ENCODE results near the gene SLC6A13. TPM values are rescaled to one million over a fixed set of nuclear protein-coding genes. Genes with fewer than 3 reads are reported as not detected.
A peak's percentile ranks its signal among the peaks of the same experiment; 100 is the strongest.

SLC6A13 gene
- total RNA-seq, 1 experiment from 2014 or later = not detected

DNA sequence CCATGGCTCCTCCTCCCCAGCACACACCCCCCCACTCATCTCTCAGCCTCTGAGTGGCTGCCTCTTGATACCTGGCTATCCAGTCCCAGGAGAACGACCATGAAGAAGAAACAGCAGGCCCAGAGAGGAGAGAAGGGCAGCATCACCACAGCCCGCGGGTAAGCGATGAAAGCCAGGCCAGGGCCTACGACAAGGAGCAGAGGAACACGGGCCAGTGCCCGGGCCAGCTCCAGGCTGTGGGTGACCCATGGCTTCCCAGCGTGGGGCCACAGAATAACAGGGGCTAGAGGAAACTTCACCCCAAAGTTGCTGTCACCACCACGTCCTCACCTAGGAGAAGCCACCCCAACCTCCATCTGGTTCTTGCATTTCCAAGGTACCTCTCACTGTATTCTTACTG is 38.3 kb downstream of the SLC6A13 start:
- Histone ChIP-seq H3K56ac (ENCODE audit: insufficient read length, low read depth, low read length) (no peak overlapping the region), H2AFZ (ENCODE audit: low read length) (no peak overlapping the region), H2AK5ac (ENCODE audit: insufficient read length, low read length) (no peak overlapping the region), H2BK5ac (ENCODE audit: insufficient read length, low read length) (no peak overlapping the region), H3K9ac (ENCODE audit: extremely low read depth, insufficient read length, low read length) (no peak overlapping the region), H3K79me2 (ENCODE audit: insufficient read depth, low read length) (no peaks in the 10 kb centered on the region), H3K4ac (ENCODE audit: low read depth, low read length) (no peak overlapping the region), H3K4me2 (ENCODE audit: insufficient read depth, insufficient read length, low read length) (no peak overlapping the region), H3T11ph (ENCODE audit: low read length) (no peak overlapping the region), H2BK20ac (ENCODE audit: low read depth, low read length, poor library complexity, severe bottlenecking) (no peak overlapping the region), H4K20me1 (ENCODE audit: control insufficient read depth, insufficient read depth, insufficient read length) (no peaks in the 10 kb centered on the region), H2BK120ac (ENCODE audit: low read depth, low read length, poor library complexity, severe bottlenecking) (no peak overlapping the region), H4K8ac (replicated peaks; ENCODE audit: insufficient read length, low read depth, low read length) (no peak overlapping the region), H3K9me3 (ENCODE audit: control insufficient read depth, low read depth, low read length) (no peaks in the 10 kb centered on the region), H3K23me2 (ENCODE audit: insufficient read length, low read depth, low read length, poor library complexity, severe bottlenecking) (peaks cover 3% of the 10 kb centered on the region), H3K23ac (ENCODE audit: insufficient read length, low read depth, low read length) (no peak overlapping the region), H2BK15ac (ENCODE audit: low read depth, low read length) (no peak overlapping the region), H3K18ac (ENCODE audit: insufficient read length, low read depth, low read length) (no peak overlapping the region), H3K4me1 (ENCODE audit: insufficient read depth, low read length) (no peaks in the 10 kb centered on the region), H3K14ac (ENCODE audit: insufficient read depth, low read length) (no peak overlapping the region; the same call in 1 of the 2 replicates), H4K91ac (ENCODE audit: insufficient read length, low read depth, low read length) (no peak overlapping the region), H3K27me3 (ENCODE audit: insufficient read depth, low read length) (no peaks in the 10 kb centered on the region), H3K79me1 (ENCODE audit: insufficient read depth, low read depth, low read length, poor library complexity, severe bottlenecking) (no peaks in the 10 kb centered on the region), H2BK12ac (ENCODE audit: insufficient read length, low read depth, low read length) (no peak overlapping the region), H3K27ac (ENCODE audit: insufficient read length, low read depth, low read length) (no peak overlapping the region), H4K5ac (ENCODE audit: insufficient read length, low read depth, low read length) (no peak overlapping the region)
- H3K36me3 Mint-ChIP-seq (ENCODE audit: insufficient read depth in 1 of 3, low read depth in 3 of 3) = no peaks in the 10 kb centered on the region
- no peak overlapping the region for H3K27ac Mint-ChIP-seq
- H3K9me3 Mint-ChIP-seq = no peaks in the 10 kb centered on the region
- TF ChIP-seq, protein P1, sequence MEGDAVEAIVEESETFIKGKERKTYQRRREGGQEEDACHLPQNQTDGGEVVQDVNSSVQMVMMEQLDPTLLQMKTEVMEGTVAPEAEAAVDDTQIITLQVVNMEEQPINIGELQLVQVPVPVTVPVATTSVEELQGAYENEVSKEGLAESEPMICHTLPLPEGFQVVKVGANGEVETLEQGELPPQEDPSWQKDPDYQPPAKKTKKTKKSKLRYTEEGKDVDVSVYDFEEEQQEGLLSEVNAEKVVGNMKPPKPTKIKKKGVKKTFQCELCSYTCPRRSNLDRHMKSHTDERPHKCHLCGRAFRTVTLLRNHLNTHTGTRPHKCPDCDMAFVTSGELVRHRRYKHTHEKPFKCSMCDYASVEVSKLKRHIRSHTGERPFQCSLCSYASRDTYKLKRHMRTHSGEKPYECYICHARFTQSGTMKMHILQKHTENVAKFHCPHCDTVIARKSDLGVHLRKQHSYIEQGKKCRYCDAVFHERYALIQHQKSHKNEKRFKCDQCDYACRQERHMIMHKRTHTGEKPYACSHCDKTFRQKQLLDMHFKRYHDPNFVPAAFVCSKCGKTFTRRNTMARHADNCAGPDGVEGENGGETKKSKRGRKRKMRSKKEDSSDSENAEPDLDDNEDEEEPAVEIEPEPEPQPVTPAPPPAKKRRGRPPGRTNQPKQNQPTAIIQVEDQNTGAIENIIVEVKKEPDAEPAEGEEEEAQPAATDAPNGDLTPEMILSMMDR (conservative IDR thresholded peaks at IDR 0.05) = no peak
- no CpG with 5 or more reads among the region's 9 CpGs for WGBS (ENCODE audit: extremely low coverage, insufficient read length, low lambda C conversion rate)
- peaks cover 18% of the 10 kb centered on the region for H3K27me3 Mint-ChIP-seq (ENCODE audit: low read depth)
- DNase-seq = peak; percentile 22
- H3K4me1 Mint-ChIP-seq = peaks cover 4 to 14% of the 10 kb centered on the region in 2 experiments
- no peak overlapping the region for H3K4me3 Mint-ChIP-seq

All from H9 (cell line).